COLO668 (cell line): Measurements from ENCODE around the gene OR5D13.

Experiments used
- DNase-seq: peaks from one replicate; lab custom pipeline; 2025; ENCODE audit not compliant: unreplicated experiment; lab: John Stamatoyannopoulos, UW

Gene OR5D13, protein sequence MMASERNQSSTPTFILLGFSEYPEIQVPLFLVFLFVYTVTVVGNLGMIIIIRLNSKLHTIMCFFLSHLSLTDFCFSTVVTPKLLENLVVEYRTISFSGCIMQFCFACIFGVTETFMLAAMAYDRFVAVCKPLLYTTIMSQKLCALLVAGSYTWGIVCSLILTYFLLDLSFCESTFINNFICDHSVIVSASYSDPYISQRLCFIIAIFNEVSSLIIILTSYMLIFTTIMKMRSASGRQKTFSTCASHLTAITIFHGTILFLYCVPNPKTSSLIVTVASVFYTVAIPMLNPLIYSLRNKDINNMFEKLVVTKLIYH

DNA sequence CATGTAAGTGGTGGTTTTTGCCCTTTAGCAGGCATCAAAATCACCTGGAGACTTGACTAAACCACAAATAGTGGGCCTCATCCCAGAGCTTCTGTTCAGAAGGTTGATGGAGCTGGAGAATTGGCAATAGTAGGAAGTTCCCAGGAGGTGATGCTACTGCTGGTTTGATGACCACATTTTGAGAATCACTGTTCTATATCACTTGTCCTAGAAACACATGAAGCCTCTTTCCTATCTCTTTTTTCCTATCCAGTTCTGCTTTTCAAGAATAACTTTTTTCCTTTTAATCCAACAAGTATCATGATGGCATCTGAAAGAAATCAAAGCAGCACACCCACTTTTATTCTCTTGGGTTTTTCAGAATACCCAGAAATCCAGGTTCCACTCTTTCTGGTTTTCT, at the start of gene OR5D13:
Gene OR5D13 (plus strand): TSS at position 301 of the 400 bp plus-strand sequence. CDS start 0 bp downstream, at position 301.
- no peak for DNase-seq

DNA sequence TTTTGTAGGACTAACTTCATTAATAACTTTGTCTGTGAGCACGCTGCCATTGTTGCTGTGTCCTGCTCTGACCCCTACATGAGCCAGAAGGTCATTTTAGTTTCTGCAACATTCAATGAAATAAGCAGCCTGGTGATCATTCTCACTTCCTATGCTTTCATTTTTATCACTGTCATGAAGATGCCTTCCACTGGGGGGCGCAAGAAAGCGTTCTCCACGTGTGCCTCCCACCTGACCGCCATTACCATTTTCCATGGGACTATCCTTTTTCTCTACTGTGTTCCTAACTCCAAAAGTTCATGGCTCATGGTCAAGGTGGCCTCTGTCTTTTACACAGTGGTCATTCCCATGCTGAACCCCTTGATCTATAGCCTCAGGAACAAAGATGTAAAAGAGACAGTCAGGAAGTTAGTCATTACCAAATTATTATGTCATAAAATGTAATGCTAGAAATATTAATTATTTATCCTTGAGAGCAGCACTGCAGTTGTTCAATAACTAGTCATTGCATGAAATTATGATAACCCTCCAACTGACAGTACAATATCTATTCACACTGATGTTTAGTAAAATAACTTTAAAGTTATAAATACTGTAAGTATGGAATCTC, 46.4 kb upstream of the OR5D13 start:
- no peak for DNase-seq

DNA sequence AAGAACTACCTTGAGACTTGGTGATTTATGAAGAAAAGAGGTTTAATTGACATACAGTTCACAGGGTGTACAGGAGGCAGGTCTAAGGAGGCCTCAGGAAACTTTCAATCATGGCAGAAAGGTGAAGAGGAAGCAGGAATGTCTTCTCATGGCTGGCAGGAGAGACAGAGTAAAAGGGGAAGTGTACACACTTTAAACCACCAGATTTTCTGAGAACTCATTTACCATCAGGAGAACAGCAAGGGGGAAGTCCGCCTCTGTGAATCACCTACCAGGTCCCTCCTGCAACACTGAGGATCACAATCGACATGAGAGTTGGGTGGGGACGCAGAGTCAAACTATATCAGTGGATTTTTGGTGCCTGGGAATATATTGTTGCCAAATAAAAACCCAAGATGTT, 40.3 kb upstream of the OR5D13 start:
- no peak for DNase-seq

DNA sequence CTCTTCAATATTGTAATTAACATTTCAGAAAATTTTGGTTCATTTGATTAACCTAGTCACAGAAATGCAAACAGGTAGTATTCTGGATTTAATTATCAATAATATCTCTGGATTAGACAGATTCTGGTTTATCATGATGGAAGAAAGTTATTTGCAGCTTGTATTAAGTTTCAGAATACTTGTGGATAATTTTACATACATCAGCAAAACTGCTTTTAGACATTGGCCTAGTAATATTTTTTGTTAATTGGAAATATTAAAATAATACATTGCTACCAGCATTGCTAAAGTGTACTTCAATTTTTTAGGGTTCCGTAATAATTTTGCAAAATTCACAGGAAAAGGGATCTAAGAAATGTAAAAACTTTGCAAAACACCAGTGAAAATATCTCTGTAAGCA, 18.4 kb downstream of the OR5D13 start:
- no peak for DNase-seq

DNA sequence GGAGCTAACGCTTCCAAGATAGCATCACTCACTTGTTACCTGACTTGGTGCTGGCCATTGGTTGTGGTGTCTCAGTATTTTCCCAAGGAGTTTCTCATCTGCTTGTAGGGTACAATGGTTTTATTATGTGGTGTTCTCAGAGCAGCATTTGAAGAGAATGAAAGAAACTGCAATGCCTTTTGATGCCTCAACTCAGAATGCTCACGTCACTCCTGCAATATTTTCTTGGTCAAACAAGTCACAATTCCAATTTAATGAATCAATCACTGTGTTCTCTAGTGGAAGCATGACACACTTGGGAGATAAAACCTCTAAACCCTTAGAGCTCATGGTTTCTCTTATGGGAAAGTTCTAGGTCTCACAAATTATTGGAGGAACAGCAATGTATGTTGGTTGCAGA, 20.1 kb downstream of the OR5D13 start:
- DNase-seq: no peak

DNA sequence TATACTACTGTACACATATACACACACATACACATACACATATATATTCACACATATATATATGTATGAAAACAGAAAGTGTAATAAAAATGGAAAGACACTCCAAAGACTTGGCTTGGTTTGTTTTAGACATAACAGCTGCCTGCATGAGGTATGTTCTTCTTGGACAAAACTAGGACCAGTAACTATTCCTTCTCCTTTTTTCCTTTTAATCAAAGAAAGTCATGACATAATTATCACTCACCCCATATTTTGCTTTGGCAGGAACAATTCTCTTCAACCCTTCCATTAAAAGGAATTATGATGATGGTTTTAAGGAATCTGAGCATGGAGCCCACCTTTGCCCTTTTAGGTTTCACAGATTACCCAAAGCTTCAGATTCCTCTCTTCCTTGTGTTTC, 22.0 kb downstream of the OR5D13 start, which contains the start of gene OR5D14:
Gene OR5D14 (plus strand): TSS at position 301 of the 400 bp plus-strand sequence. CDS start 0 bp downstream, at position 301.
- DNase-seq: no peak

DNA sequence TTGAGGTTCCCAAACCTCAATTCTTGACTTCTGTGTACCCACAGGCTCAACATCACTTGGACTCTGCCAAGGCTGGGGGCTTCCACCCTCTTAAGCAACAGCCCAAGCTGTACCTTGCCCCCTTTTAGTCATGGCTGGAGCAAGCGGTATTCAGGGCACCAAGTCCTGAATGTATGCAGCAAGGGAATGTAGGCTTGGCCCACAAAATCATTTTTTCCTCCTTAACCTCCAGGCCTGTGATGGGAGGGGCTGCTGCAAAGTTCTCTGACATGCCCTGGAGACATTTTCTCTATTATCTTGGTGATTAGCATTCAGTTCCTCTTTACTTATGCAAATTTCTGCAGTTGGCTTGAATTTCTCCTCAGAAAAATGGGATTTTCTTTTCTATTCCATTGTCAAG, 33.0 kb downstream of the OR5D13 start:
- no peak for DNase-seq

DNA sequence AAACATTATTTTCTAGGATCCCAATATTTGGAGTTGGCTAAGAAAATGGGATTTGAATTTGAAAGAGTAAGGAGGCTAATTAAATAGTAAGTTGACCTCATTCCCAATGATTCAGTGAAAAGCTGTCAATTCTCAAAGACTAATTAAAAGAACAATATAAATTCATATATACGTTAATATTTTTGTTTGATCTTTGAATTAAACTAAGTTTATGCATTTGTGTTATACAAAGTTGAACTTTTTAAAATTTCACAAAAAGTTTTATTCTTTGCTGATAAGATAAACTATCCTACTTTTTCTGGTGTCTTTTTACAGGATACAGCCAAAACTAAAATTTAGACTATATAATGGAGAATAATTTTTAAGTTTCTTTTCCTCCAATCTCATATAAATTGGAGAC, 37.8 kb downstream of the OR5D13 start, which contains the start of gene OR5L1:
Gene OR5L1 (plus strand): TSS at position 301 of the 400 bp plus-strand sequence. CDS start 100 bp downstream, outside the sequence.
- no peak for DNase-seq

DNA sequence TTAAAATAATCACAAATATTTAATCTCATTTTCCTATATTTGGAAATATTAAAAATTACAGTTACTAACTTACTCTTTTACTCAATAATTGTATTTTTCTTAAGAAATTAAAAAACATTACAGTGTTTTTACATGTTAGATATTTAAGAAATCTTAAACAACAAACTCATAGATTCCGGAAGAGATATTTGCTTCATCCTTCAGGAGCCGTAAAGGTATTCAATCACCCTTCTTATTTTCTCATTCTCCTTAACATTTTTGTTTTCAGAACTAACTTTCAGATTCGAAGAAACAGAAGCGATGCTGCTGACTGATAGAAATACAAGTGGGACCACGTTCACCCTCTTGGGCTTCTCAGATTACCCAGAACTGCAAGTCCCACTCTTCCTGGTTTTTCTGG, 46.1 kb downstream of the OR5D13 start, which contains the start of gene OR5D18:
Gene OR5D18 (plus strand): TSS at position 301 of the 400 bp plus-strand sequence. CDS start 0 bp downstream, at position 301.
- no peak for DNase-seq
